Measurements from ENCODE around the gene MYG1. TPM values are rescaled to one million over a fixed set of nuclear protein-coding genes. Genes with fewer than 3 reads are reported as not detected.

The MYG1 gene
- 10 to 100 TPM; 31.4 to 72.7 TPM for total RNA-seq
- 10 to 100 TPM; 86.8 to 93.5 TPM for polyA plus RNA-seq (ENCODE audit: insufficient read length in 2 of 2)
- long read RNA-seq, donor 1, transcript C12orf10-208 (4 exons, 813 nt), result minor isoform, 7 of 57 reads
- long read RNA-seq, donor 1, transcript C12orf10-201 (7 exons, 1,192 nt), result major isoform, 24 of 57 reads
- long read RNA-seq, donor 1, transcript C12orf10-205 (6 exons, 1,369 nt), result minor isoform, 16 of 57 reads
- long read RNA-seq, donor 1, partial matches to known transcripts, result 0 of 57 reads
- long read RNA-seq, donor 1, other reads (novel, unspliced or antisense), result 0 of 57 reads
- long read RNA-seq, donor 2, transcript C12orf10-201 (7 exons, 1,192 nt), result major isoform, 10 of 18 reads
- long read RNA-seq, donor 2, partial matches to known transcripts, result 0 of 18 reads
- long read RNA-seq, donor 2, other reads (novel, unspliced or antisense), result 0 of 18 reads
- long read RNA-seq, donor 3, transcript C12orf10-201 (7 exons, 1,192 nt), result major isoform, 8 of 19 reads
- long read RNA-seq, donor 3, partial matches to known transcripts, result 0 of 19 reads
- long read RNA-seq, donor 3, other reads (novel, unspliced or antisense), result 0 of 19 reads
- long read RNA-seq, donor 4, transcript C12orf10-201 (7 exons, 1,192 nt), result major isoform, 28 of 32 reads
- long read RNA-seq, donor 4, partial matches to known transcripts, result 0 of 32 reads
- long read RNA-seq, donor 4, other reads (novel, unspliced or antisense), result 0 of 32 reads

- H3K4me3 ChIP-seq (ENCODE audit: low read depth, low read length), result peak within 1 kb of the TSS; percentile 89
- H3K36me3 ChIP-seq (ENCODE audit: control insufficient read depth, insufficient read depth, low read length), result peaks cover 44% of the 10 kb centered on the region
- H3K9me3 ChIP-seq (ENCODE audit: control insufficient read depth, insufficient read depth, low read length), result no peaks in the 10 kb centered on the region
- peak; percentile 80 to 97 (median 85) for DNase-seq (ENCODE audit: low read depth in 4 of 6, low spot score in 6 of 6)
- under 1% methylated on average over 51 of the region's 51 CpGs for WGBS (ENCODE audit: insufficient coverage)
- H3K27me3 ChIP-seq (ENCODE audit: control insufficient read depth, insufficient read depth, low read length), result no peaks in the 10 kb centered on the region
- H3K27ac ChIP-seq (ENCODE audit: low read depth, low read length), result peak within 1 kb of the TSS; percentile 78
- peaks cover 48% of the 10 kb centered on the region for H3K4me1 ChIP-seq (ENCODE audit: control insufficient read depth, insufficient read depth, low read length)
These were observed at the start of gene MYG1 for GRCh38 chr12:53299454-53300180. TSS of gene MYG1 (plus strand) at chr12:53299695. CDS start at chr12:53299738, 43 bp downstream.

- H3K4me3 ChIP-seq (ENCODE audit: low read depth, low read length), result peak overlapping the region; percentile 83
- no peaks in the 10 kb centered on the region for H3K27me3 ChIP-seq (ENCODE audit: control insufficient read depth, insufficient read depth, low read length)
- H3K9me3 ChIP-seq (ENCODE audit: control insufficient read depth, insufficient read depth, low read length), result no peaks in the 10 kb centered on the region
- H3K27ac ChIP-seq (ENCODE audit: low read depth, low read length), result peak overlapping the region; percentile 94
- WGBS (ENCODE audit: insufficient coverage), result 1% methylated on average over 43 of the region's 51 CpGs
- peak in 5 of 6 donors; percentile 59 to 93 (median 76) for DNase-seq (ENCODE audit: low read depth in 4 of 6, low spot score in 6 of 6)
- peaks cover 34% of the 10 kb centered on the region for H3K4me1 ChIP-seq (ENCODE audit: control insufficient read depth, insufficient read depth, low read length)
- H3K36me3 ChIP-seq (ENCODE audit: control insufficient read depth, insufficient read depth, low read length), result peaks cover 35% of the 10 kb centered on the region
These were observed 47.8 kb upstream of the MYG1 start for GRCh38 chr12:53251477-53252348.

DNA sequence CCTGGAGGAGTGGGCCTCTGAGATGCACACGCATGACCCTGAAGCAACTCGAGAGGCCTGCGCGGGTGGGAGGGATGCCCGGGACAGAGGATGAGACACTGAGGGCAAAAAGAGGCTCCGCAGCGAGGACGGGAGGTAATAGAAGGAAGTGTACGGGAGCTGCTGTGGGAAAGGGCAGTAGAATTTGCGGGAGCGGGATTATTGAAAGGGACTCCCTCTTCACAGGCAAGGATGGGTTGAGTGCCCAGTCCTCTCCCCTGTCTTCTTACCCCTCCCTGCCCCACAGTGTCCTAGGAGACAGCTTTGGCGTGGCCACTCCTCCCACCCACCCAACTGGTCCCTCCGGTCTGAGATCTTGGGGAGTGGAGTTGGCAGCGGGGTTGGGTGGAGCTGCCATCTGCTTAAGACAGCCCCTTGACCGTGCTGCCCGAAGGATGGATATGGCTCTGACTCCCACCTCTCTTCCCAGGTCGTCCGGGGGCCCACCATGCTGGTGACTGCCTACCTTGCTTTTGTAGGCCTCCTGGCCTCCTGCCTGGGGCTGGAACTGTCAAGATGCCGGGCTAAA, 47.1 kb upstream of the MYG1 start:
- Histone ChIP-seq H3K27ac (ENCODE audit: low read depth, low read length) (peak overlapping the region; percentile 64), H3K9me3 (ENCODE audit: control insufficient read depth, insufficient read depth, low read length) (no peaks in the 10 kb centered on the region), H3K27me3 (ENCODE audit: control insufficient read depth, insufficient read depth, low read length) (no peaks in the 10 kb centered on the region), H3K4me3 (ENCODE audit: low read depth, low read length) (peak overlapping the region; percentile 83), H3K36me3 (ENCODE audit: control insufficient read depth, insufficient read depth, low read length) (peaks cover 35% of the 10 kb centered on the region), H3K4me1 (ENCODE audit: control insufficient read depth, insufficient read depth, low read length) (peaks cover 34% of the 10 kb centered on the region)
- DNase-seq (ENCODE audit: low read depth in 4 of 6, low spot score in 6 of 6), result no peak
- WGBS (ENCODE audit: insufficient coverage), result 7% methylated on average over 11 of the region's 19 CpGs

DNA sequence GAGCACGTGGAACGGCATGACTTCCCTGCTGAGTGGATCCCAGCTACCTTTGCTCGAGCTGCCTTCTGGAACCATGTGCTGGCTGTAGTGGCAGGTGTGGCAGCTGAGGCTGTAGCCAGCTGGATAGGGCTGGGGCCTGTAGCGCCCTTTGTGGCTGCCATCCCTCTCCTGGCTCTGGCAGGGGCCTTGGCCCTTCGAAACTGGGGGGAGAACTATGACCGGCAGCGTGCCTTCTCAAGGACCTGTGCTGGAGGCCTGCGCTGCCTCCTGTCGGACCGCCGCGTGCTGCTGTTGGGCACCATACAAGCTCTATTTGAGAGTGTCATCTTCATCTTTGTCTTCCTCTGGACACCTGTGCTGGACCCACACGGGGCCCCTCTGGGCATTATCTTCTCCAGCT, 46.2 kb upstream of the MYG1 start:
- H3K27ac ChIP-seq (ENCODE audit: low read depth, low read length), result no peak overlapping the region
- DNase-seq (ENCODE audit: low read depth in 4 of 6, low spot score in 6 of 6), result no peak
- H3K36me3 ChIP-seq (ENCODE audit: control insufficient read depth, insufficient read depth, low read length), result peaks cover 35% of the 10 kb centered on the region
- 95% methylated on average over 13 of the region's 13 CpGs for WGBS (ENCODE audit: insufficient coverage)
- H3K4me1 ChIP-seq (ENCODE audit: control insufficient read depth, insufficient read depth, low read length), result peaks cover 34% of the 10 kb centered on the region
- H3K9me3 ChIP-seq (ENCODE audit: control insufficient read depth, insufficient read depth, low read length), result no peaks in the 10 kb centered on the region
- peak overlapping the region; percentile 83 for H3K4me3 ChIP-seq (ENCODE audit: low read depth, low read length)
- H3K27me3 ChIP-seq (ENCODE audit: control insufficient read depth, insufficient read depth, low read length), result no peaks in the 10 kb centered on the region

GRCh38 chr12:53254816-53255545, 44.5 kb upstream of the MYG1 start:
- H3K4me1 ChIP-seq (ENCODE audit: control insufficient read depth, insufficient read depth, low read length), result peaks cover 34% of the 10 kb centered on the region
- no peak overlapping the region for H3K27ac ChIP-seq (ENCODE audit: low read depth, low read length)
- H3K9me3 ChIP-seq (ENCODE audit: control insufficient read depth, insufficient read depth, low read length), result no peaks in the 10 kb centered on the region
- no peaks in the 10 kb centered on the region for H3K27me3 ChIP-seq (ENCODE audit: control insufficient read depth, insufficient read depth, low read length)
- H3K36me3 ChIP-seq (ENCODE audit: control insufficient read depth, insufficient read depth, low read length), result peaks cover 35% of the 10 kb centered on the region
- no peak for DNase-seq (ENCODE audit: low read depth in 4 of 6, low spot score in 6 of 6)
- WGBS (ENCODE audit: insufficient coverage), result no CpG with 5 or more reads among the region's 1 CpG
- H3K4me3 ChIP-seq (ENCODE audit: low read depth, low read length), result no peak overlapping the region

- H3K4me1 ChIP-seq (ENCODE audit: control insufficient read depth, insufficient read depth, low read length), result peaks cover 32% of the 10 kb centered on the region
- no peak overlapping the region for H3K27ac ChIP-seq (ENCODE audit: low read depth, low read length)
- H3K27me3 ChIP-seq (ENCODE audit: control insufficient read depth, insufficient read depth, low read length), result no peaks in the 10 kb centered on the region
- H3K9me3 ChIP-seq (ENCODE audit: control insufficient read depth, insufficient read depth, low read length), result no peaks in the 10 kb centered on the region
- H3K36me3 ChIP-seq (ENCODE audit: control insufficient read depth, insufficient read depth, low read length), result peaks cover 35% of the 10 kb centered on the region
- H3K4me3 ChIP-seq (ENCODE audit: low read depth, low read length), result no peak overlapping the region
- WGBS (ENCODE audit: insufficient coverage), result no CpG with 5 or more reads among the region's 3 CpGs
- no peak for DNase-seq (ENCODE audit: low read depth in 4 of 6, low spot score in 6 of 6)
These were observed 43.5 kb upstream of the MYG1 start for GRCh38 chr12:53255996-53256395.

- Histone ChIP-seq H3K4me3 (ENCODE audit: low read depth, low read length) (no peak overlapping the region), H3K27ac (ENCODE audit: low read depth, low read length) (peak overlapping the region; percentile 61), H3K9me3 (ENCODE audit: control insufficient read depth, insufficient read depth, low read length) (no peaks in the 10 kb centered on the region), H3K36me3 (ENCODE audit: control insufficient read depth, insufficient read depth, low read length) (peaks cover 22% of the 10 kb centered on the region), H3K27me3 (ENCODE audit: control insufficient read depth, insufficient read depth, low read length) (no peaks in the 10 kb centered on the region), H3K4me1 (ENCODE audit: control insufficient read depth, insufficient read depth, low read length) (peaks cover 9% of the 10 kb centered on the region)
- 69% methylated on average over 4 of the region's 7 CpGs for WGBS (ENCODE audit: insufficient coverage)
- DNase-seq (ENCODE audit: low read depth in 4 of 6, low spot score in 6 of 6), result no peak
These were observed 40.7 kb upstream of the MYG1 start for GRCh38 chr12:53258541-53259539.
